GM23338 (cell line): Measurements from ENCODE around the gene CYSTM1. TPM values are rescaled to one million over a fixed set of nuclear protein-coding genes. Genes with fewer than 3 reads are reported as not detected.

Source experiments
- ATAC-seq: fragments of 200-7000 bp; cut with Tn5 transposase; 3 replicates; pipeline ENCODE4 v1.9.1; 2020
- DNase-seq: peaks from one replicate; pipeline ENCODE4 v3.0.0-alpha.2; 2015; ENCODE audit warnings: low spot score
- H2AFZ ChIP-seq: fragments of 200-600 bp; sonication (generic); 2 replicates; pipeline ENCODE4 v1.8.0; 2016; ENCODE audit warnings: antibody characterized with exemption, mild to moderate bottlenecking, moderate library complexity
- H3F3A ChIP-seq: fragments of 200-600 bp; sonication (generic); replicated peaks from 2 replicates; pipeline ENCODE4 v1.8.0; 2017; ENCODE audit warnings: antibody characterized with exemption, mixed run types, low read depth
- H3K27ac ChIP-seq: fragments of 200-600 bp; sonication (generic); 2 replicates; pipeline ENCODE4 v1.6.1; 2016; ENCODE audit warnings: low read depth
- H3K27me3 ChIP-seq: fragments of 200-600 bp; sonication (generic); 2 replicates; pipeline ENCODE4 v1.8.0; 2016; ENCODE audit warnings: mild to moderate bottlenecking, mixed run types, moderate library complexity; ENCODE audit not compliant: insufficient read depth
- H3K36me3 ChIP-seq: fragments of 200-600 bp; sonication (generic); 2 replicates; pipeline ENCODE4 v1.8.0; 2016; ENCODE audit warnings: mild to moderate bottlenecking; ENCODE audit not compliant: insufficient read depth
- H3K4me1 ChIP-seq: fragments of 200-600 bp; sonication (generic); 2 replicates; pipeline ENCODE4 v1.8.0; 2016; ENCODE audit warnings: mild to moderate bottlenecking, moderate library complexity; ENCODE audit not compliant: insufficient read depth
- H3K4me2 ChIP-seq: fragments of 200-600 bp; sonication (generic); 2 replicates; pipeline ENCODE4 v1.7.1; 2017; ENCODE audit warnings: mixed run types
- H3K4me3 ChIP-seq: fragments of 200-600 bp; sonication (generic); 2 replicates; pipeline ENCODE4 v1.6.1; 2016; ENCODE audit warnings: mixed run types
- H3K79me2 ChIP-seq: fragments of 200-600 bp; sonication (generic); replicated peaks from 2 replicates; pipeline ENCODE4 v1.8.0; 2017; ENCODE audit warnings: mild to moderate bottlenecking; ENCODE audit not compliant: insufficient read depth
- H3K9me2 ChIP-seq: fragments of 200-600 bp; sonication (generic); 2 replicates; pipeline ENCODE4 v1.8.0; 2017; ENCODE audit not compliant: insufficient read depth
- H4K20me1 ChIP-seq: fragments of 200-600 bp; sonication (generic); replicated peaks from 2 replicates; pipeline ENCODE4 v1.8.0; 2017; ENCODE audit warnings: mild to moderate bottlenecking; ENCODE audit not compliant: insufficient read depth
- H3K27ac Mint-ChIP-seq: 2 replicates; pipeline ENCODE4 v1.8.0; 2020; ENCODE audit warnings: inconsistent platforms, mild to moderate bottlenecking, moderate library complexity, mixed read lengths
- H3K27me3 Mint-ChIP-seq: 3 replicates; pipeline ENCODE4 v1.8.0; 2022; ENCODE audit warnings: low read depth, mild to moderate bottlenecking, moderate library complexity, mixed read lengths, inconsistent platforms; ENCODE audit not compliant: insufficient read depth, poor library complexity
- H3K36me3 Mint-ChIP-seq: 3 replicates; pipeline ENCODE4 v1.8.0; 2021; ENCODE audit warnings: low read depth, mild to moderate bottlenecking, inconsistent platforms, moderate library complexity, mixed read lengths
- H3K4me1 Mint-ChIP-seq: 3 replicates; pipeline ENCODE4 v1.8.0; 2020; ENCODE audit warnings: mild to moderate bottlenecking, inconsistent platforms, mixed read lengths
- H3K4me3 Mint-ChIP-seq: 3 replicates; pipeline ENCODE4 v1.8.0; 2021; ENCODE audit warnings: moderate library complexity, mild to moderate bottlenecking, inconsistent platforms, mixed read lengths
- H3K9me3 Mint-ChIP-seq: 3 replicates; pipeline ENCODE4 v1.8.0; 2020; ENCODE audit warnings: moderate library complexity, mild to moderate bottlenecking, inconsistent platforms, mixed read lengths
- JUNB ChIP-seq: IDR thresholded peaks from one replicate; pipeline ENCODE4 v1.6.1; 2016; ENCODE audit warnings: antibody characterized with exemption; ENCODE audit not compliant: unreplicated experiment
- polyA plus RNA-seq: library from polyadenylated mRNA; unstranded; fragments of >200 nt; fragmentation: Nextera tagmentation; extraction: Ambion mirVana; gene quantifications from 2 replicates; pipeline ENCODE4 v1.2.1, GENCODE V29; 2016
- total RNA-seq: library from RNA; depleted of rRNA; stranded (reverse); fragments of >200 nt; shearing (Covaris generic); gene quantifications from 2 replicates; pipeline ENCODE4 v1.2.3, GENCODE V29; 2014
- TF ChIP-seq, protein P1 (sequence below): IDR thresholded peaks from 2 replicates; pipeline ENCODE4 v1.6.1; 2016; ENCODE audit warnings: antibody characterized with exemption
- TF ChIP-seq, protein P2 (sequence below): fragments of 250-450 bp; sonication (Bioruptor Pico); IDR thresholded peaks from 2 replicates; pipeline ENCODE4 v1.5.0; 2020; ENCODE audit warnings: mild to moderate bottlenecking, moderate library complexity

CYSTM1 gene
- total and polyA plus RNA-seq, 2 experiments from 2014 or later = 14.4 to 46.0 TPM

DNA sequence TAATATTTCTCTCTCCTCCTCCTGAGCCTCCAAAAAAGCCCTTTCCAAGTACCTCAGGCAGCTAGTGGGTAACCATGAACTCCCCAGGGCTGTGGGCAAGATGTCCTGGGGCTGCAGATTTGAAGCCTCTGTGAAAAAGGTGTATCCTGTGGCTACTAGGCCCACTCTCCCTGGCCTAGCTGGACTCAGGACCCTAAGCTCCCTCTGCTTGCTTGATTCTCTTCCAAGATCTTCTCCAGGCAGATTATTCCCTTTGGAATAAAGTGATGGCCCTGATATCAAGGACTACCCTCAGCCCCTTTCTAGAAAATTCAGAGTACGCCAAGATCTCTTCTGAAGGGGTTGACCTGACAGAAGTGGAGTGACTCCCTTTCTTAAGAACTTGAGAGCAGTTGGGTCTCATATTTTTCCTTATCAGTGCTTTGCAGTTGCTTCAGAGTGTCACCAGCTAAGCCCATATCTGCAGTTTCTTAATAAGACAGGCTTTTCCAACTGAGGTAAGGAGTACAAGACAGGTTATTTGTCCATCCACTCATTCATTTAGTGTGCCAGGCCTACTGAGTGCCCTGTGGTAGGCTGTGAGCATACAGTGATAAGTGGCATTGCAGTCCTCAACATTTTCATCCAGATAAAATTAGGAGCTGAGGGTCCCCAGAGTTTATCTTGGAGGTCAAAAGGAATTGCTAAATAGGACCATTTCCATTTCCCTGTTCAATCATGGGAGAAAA is 42.5 kb downstream of the CYSTM1 start:
- Histone ChIP-seq H3K4me2 (no peak overlapping the region), H2AFZ (no peak overlapping the region), H3K27me3 (no peaks in the 10 kb centered on the region), H3K27ac (no peak overlapping the region), H3K9me2 (no peaks in the 10 kb centered on the region), H4K20me1 (no peaks in the 10 kb centered on the region), H3K36me3 (no peaks in the 10 kb centered on the region), H3K4me3 (no peak overlapping the region), H3K79me2 (no peaks in the 10 kb centered on the region), H3K4me1 (no peaks in the 10 kb centered on the region), H3F3A (no peaks in the 10 kb centered on the region)
- H3K9me3 Mint-ChIP-seq = no peaks in the 10 kb centered on the region
- H3K4me3 Mint-ChIP-seq = no peak overlapping the region
- ATAC-seq (no peak), DNase-seq (no peak)
- H3K27ac Mint-ChIP-seq = no peak overlapping the region
- no peak for TF ChIP-seq JUNB
- TF ChIP-seq, protein P1, sequence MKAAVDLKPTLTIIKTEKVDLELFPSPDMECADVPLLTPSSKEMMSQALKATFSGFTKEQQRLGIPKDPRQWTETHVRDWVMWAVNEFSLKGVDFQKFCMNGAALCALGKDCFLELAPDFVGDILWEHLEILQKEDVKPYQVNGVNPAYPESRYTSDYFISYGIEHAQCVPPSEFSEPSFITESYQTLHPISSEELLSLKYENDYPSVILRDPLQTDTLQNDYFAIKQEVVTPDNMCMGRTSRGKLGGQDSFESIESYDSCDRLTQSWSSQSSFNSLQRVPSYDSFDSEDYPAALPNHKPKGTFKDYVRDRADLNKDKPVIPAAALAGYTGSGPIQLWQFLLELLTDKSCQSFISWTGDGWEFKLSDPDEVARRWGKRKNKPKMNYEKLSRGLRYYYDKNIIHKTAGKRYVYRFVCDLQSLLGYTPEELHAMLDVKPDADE = no peak
- TF ChIP-seq, protein P2, sequence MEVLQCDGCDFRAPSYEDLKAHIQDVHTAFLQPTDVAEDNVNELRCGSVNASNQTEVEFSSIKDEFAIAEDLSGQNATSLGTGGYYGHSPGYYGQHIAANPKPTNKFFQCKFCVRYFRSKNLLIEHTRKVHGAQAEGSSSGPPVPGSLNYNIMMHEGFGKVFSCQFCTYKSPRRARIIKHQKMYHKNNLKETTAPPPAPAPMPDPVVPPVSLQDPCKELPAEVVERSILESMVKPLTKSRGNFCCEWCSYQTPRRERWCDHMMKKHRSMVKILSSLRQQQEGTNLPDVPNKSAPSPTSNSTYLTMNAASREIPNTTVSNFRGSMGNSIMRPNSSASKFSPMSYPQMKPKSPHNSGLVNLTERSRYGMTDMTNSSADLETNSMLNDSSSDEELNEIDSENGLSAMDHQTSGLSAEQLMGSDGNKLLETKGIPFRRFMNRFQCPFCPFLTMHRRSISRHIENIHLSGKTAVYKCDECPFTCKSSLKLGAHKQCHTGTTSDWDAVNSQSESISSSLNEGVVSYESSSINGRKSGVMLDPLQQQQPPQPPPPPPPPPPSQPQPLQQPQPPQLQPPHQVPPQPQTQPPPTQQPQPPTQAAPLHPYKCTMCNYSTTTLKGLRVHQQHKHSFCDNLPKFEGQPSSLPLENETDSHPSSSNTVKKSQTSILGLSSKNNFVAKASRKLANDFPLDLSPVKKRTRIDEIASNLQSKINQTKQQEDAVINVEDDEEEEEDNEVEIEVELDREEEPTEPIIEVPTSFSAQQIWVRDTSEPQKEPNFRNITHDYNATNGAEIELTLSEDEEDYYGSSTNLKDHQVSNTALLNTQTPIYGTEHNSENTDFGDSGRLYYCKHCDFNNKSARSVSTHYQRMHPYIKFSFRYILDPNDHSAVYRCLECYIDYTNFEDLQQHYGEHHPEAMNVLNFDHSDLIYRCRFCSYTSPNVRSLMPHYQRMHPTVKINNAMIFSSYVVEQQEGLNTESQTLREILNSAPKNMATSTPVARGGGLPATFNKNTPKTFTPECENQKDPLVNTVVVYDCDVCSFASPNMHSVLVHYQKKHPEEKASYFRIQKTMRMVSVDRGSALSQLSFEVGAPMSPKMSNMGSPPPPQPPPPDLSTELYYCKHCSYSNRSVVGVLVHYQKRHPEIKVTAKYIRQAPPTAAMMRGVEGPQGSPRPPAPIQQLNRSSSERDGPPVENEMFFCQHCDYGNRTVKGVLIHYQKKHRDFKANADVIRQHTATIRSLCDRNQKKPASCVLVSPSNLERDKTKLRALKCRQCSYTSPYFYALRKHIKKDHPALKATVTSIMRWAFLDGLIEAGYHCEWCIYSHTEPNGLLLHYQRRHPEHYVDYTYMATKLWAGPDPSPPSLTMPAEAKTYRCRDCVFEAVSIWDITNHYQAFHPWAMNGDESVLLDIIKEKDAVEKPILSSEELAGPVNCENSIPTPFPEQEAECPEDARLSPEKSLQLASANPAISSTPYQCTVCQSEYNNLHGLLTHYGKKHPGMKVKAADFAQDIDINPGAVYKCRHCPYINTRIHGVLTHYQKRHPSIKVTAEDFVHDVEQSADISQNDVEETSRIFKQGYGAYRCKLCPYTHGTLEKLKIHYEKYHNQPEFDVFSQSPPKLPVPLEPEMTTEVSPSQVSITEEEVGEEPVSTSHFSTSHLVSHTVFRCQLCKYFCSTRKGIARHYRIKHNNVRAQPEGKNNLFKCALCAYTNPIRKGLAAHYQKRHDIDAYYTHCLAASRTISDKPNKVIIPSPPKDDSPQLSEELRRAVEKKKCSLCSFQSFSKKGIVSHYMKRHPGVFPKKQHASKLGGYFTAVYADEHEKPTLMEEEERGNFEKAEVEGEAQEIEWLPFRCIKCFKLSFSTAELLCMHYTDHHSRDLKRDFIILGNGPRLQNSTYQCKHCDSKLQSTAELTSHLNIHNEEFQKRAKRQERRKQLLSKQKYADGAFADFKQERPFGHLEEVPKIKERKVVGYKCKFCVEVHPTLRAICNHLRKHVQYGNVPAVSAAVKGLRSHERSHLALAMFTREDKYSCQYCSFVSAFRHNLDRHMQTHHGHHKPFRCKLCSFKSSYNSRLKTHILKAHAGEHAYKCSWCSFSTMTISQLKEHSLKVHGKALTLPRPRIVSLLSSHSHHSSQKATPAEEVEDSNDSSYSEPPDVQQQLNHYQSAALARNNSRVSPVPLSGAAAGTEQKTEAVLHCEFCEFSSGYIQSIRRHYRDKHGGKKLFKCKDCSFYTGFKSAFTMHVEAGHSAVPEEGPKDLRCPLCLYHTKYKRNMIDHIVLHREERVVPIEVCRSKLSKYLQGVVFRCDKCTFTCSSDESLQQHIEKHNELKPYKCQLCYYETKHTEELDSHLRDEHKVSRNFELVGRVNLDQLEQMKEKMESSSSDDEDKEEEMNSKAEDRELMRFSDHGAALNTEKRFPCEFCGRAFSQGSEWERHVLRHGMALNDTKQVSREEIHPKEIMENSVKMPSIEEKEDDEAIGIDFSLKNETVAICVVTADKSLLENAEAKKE (CRISPR knock-in tag) = no peak
- no peaks in the 10 kb centered on the region for H3K27me3 Mint-ChIP-seq
- no peaks in the 10 kb centered on the region for H3K36me3 Mint-ChIP-seq
- H3K4me1 Mint-ChIP-seq = peaks cover 10% of the 10 kb centered on the region
